ENCODE measurements around the gene GAPDH. TPM values are rescaled to one million over a fixed set of nuclear protein-coding genes. Genes with fewer than 3 reads are reported as not detected.
"Not testable (repeated sequence)": the region's sequence is repeated elsewhere in the genome, so short reads cannot be mapped to it uniquely, and the experiment has no call there.

The GAPDH gene
- polyA plus RNA-seq, 4 donors = 1,934 to 3,805 (median 2,842) TPM

GRCh38 chr12:6556857-6557256 is 22.5 kb downstream of the GAPDH start:
- DNase-seq (no peak), FAIRE-seq (no peak)
- H3K4me1 ChIP-seq (ENCODE audit: control insufficient read depth in 3 of 3, insufficient read depth in 2 of 3, low read depth in 1 of 3, low read length in 2 of 3) = peaks cover 0 to 5% (median 0%) of the 10 kb centered on the region in 3 donors
- no peaks in the 10 kb centered on the region for H3K27me3 ChIP-seq (ENCODE audit: control insufficient read depth in 3 of 3, insufficient read depth in 3 of 3, low read length in 3 of 3)
- H3K36me3 ChIP-seq (ENCODE audit: control insufficient read depth in 3 of 3, insufficient read depth in 2 of 3, low read depth in 1 of 3, low read length in 3 of 3) = peaks cover 0 to 62% (median 7%) of the 10 kb centered on the region in 3 donors
- no peak overlapping the region for H3K27ac ChIP-seq (ENCODE audit: low read depth in 1 of 3, low read length in 2 of 3)
- H3K4me3 ChIP-seq (ENCODE audit: low read depth in 1 of 3, low read length in 3 of 3) = no peak overlapping the region
- 80 to 89% (median 85%) methylated on average over 4 of the region's 4 CpGs for WGBS, 3 donors
- no peaks in the 10 kb centered on the region for H3K9me3 ChIP-seq (ENCODE audit: control insufficient read depth in 2 of 2, insufficient read depth in 1 of 2, low read depth in 1 of 2, low read length in 1 of 2)

- DNase-seq = peak; percentile 69 to 74
- 66 to 70% (median 67%) methylated on average over 14 of the region's 14 CpGs for WGBS, 3 donors
- not testable (repeated sequence) for H3K27ac ChIP-seq (ENCODE audit: low read depth in 1 of 3, low read length in 2 of 3); H3K27me3 ChIP-seq (ENCODE audit: control insufficient read depth in 3 of 3, insufficient read depth in 3 of 3, low read length in 3 of 3); H3K4me1 ChIP-seq (ENCODE audit: control insufficient read depth in 3 of 3, insufficient read depth in 2 of 3, low read depth in 1 of 3, low read length in 2 of 3); H3K4me3 ChIP-seq (ENCODE audit: low read depth in 1 of 3, low read length in 3 of 3); FAIRE-seq; H3K9me3 ChIP-seq (ENCODE audit: control insufficient read depth in 2 of 2, insufficient read depth in 1 of 2, low read depth in 1 of 2, low read length in 1 of 2)
- peaks cover 5 to 63% (median 10%) of the 10 kb centered on the region in 3 donors for H3K36me3 ChIP-seq (ENCODE audit: control insufficient read depth in 3 of 3, insufficient read depth in 2 of 3, low read depth in 1 of 3, low read length in 3 of 3)
Measured at GRCh38 chr12:6558014-6558760, 23.9 kb downstream of the GAPDH start.

- 94 to 100% (median 100%) methylated on average over 1 of the region's 1 CpG for WGBS, 3 donors
- Histone ChIP-seq H3K4me1 (ENCODE audit: control insufficient read depth in 3 of 3, insufficient read depth in 2 of 3, low read depth in 1 of 3, low read length in 2 of 3) (no peaks in the 10 kb centered on the region), H3K27ac (ENCODE audit: low read depth in 1 of 3, low read length in 2 of 3) (no peak overlapping the region), H3K27me3 (ENCODE audit: control insufficient read depth in 3 of 3, insufficient read depth in 3 of 3, low read length in 3 of 3) (no peaks in the 10 kb centered on the region), H3K4me3 (ENCODE audit: low read depth in 1 of 3, low read length in 3 of 3) (no peak overlapping the region), H3K36me3 (ENCODE audit: control insufficient read depth in 3 of 3, insufficient read depth in 2 of 3, low read depth in 1 of 3, low read length in 3 of 3) (peaks cover 5 to 73% (median 10%) of the 10 kb centered on the region in 3 donors), H3K9me3 (ENCODE audit: control insufficient read depth in 2 of 2, insufficient read depth in 1 of 2, low read depth in 1 of 2, low read length in 1 of 2) (no peaks in the 10 kb centered on the region)
- FAIRE-seq = no peak
- DNase-seq = no peak
Measured at GRCh38 chr12:6559500-6559899, 25.2 kb downstream of the GAPDH start.

- no peak overlapping the region for H3K27ac ChIP-seq (ENCODE audit: low read depth in 1 of 3, low read length in 2 of 3)
- H3K4me3 ChIP-seq (ENCODE audit: low read depth in 1 of 3, low read length in 3 of 3) = no peak overlapping the region
- peaks cover 5 to 81% (median 10%) of the 10 kb centered on the region in 3 donors for H3K36me3 ChIP-seq (ENCODE audit: control insufficient read depth in 3 of 3, insufficient read depth in 2 of 3, low read depth in 1 of 3, low read length in 3 of 3)
- no peaks in the 10 kb centered on the region for H3K9me3 ChIP-seq (ENCODE audit: control insufficient read depth in 2 of 2, insufficient read depth in 1 of 2, low read depth in 1 of 2, low read length in 1 of 2)
- WGBS, 3 donors = 89 to 94% (median 92%) methylated on average over 13 of the region's 13 CpGs
- DNase-seq (no peak), FAIRE-seq (no peak)
- H3K4me1 ChIP-seq (ENCODE audit: control insufficient read depth in 3 of 3, insufficient read depth in 2 of 3, low read depth in 1 of 3, low read length in 2 of 3) = no peaks in the 10 kb centered on the region
- H3K27me3 ChIP-seq (ENCODE audit: control insufficient read depth in 3 of 3, insufficient read depth in 3 of 3, low read length in 3 of 3) = no peaks in the 10 kb centered on the region
Measured at GRCh38 chr12:6560501-6561205, 26.3 kb downstream of the GAPDH start.

- Histone ChIP-seq H3K27ac (ENCODE audit: low read depth in 1 of 3, low read length in 2 of 3) (no peak overlapping the region), H3K4me3 (ENCODE audit: low read depth in 1 of 3, low read length in 3 of 3) (no peak overlapping the region), H3K36me3 (ENCODE audit: control insufficient read depth in 3 of 3, insufficient read depth in 2 of 3, low read depth in 1 of 3, low read length in 3 of 3) (peaks cover 8 to 74% (median 10%) of the 10 kb centered on the region in 3 donors), H3K9me3 (ENCODE audit: control insufficient read depth in 2 of 2, insufficient read depth in 1 of 2, low read depth in 1 of 2, low read length in 1 of 2) (no peaks in the 10 kb centered on the region), H3K27me3 (ENCODE audit: control insufficient read depth in 3 of 3, insufficient read depth in 3 of 3, low read length in 3 of 3) (no peaks in the 10 kb centered on the region), H3K4me1 (ENCODE audit: control insufficient read depth in 3 of 3, insufficient read depth in 2 of 3, low read depth in 1 of 3, low read length in 2 of 3) (peaks cover 0 to 7% (median 0%) of the 10 kb centered on the region in 3 donors)
- WGBS, 3 donors = 95 to 98% (median 97%) methylated on average over 10 of the region's 10 CpGs
- DNase-seq = no peak
- no peak for FAIRE-seq
Measured at GRCh38 chr12:6562881-6563280, 28.6 kb downstream of the GAPDH start.

GRCh38 chr12:6563448-6564050 is 29.2 kb downstream of the GAPDH start:
- Histone ChIP-seq H3K27me3 (ENCODE audit: control insufficient read depth in 3 of 3, insufficient read depth in 3 of 3, low read length in 3 of 3) (no peaks in the 10 kb centered on the region), H3K4me1 (ENCODE audit: control insufficient read depth in 3 of 3, insufficient read depth in 2 of 3, low read depth in 1 of 3, low read length in 2 of 3) (peaks cover 0 to 7% (median 0%) of the 10 kb centered on the region in 3 donors), H3K27ac (ENCODE audit: low read depth in 1 of 3, low read length in 2 of 3) (no peak overlapping the region), H3K36me3 (ENCODE audit: control insufficient read depth in 3 of 3, insufficient read depth in 2 of 3, low read depth in 1 of 3, low read length in 3 of 3) (peaks cover 8 to 69% (median 10%) of the 10 kb centered on the region in 3 donors), H3K9me3 (ENCODE audit: control insufficient read depth in 2 of 2, insufficient read depth in 1 of 2, low read depth in 1 of 2, low read length in 1 of 2) (no peaks in the 10 kb centered on the region), H3K4me3 (ENCODE audit: low read depth in 1 of 3, low read length in 3 of 3) (no peak overlapping the region)
- WGBS, 3 donors = 71 to 79% (median 79%) methylated on average over 8 of the region's 8 CpGs
- FAIRE-seq = no peak
- peak; percentile 63 to 71 for DNase-seq

- peak overlapping the region in 2 of 3 donors; percentile 73 to 94 for H3K4me3 ChIP-seq (ENCODE audit: low read depth in 1 of 3, low read length in 3 of 3)
- WGBS, 3 donors = 36 to 39% (median 37%) methylated on average over 8 of the region's 8 CpGs
- peaks cover 8 to 70% (median 10%) of the 10 kb centered on the region in 3 donors for H3K36me3 ChIP-seq (ENCODE audit: control insufficient read depth in 3 of 3, insufficient read depth in 2 of 3, low read depth in 1 of 3, low read length in 3 of 3)
- H3K4me1 ChIP-seq (ENCODE audit: control insufficient read depth in 3 of 3, insufficient read depth in 2 of 3, low read depth in 1 of 3, low read length in 2 of 3) = peaks cover 0 to 7% (median 0%) of the 10 kb centered on the region in 3 donors
- H3K27ac ChIP-seq (ENCODE audit: low read depth in 1 of 3, low read length in 2 of 3) = peak overlapping the region in 2 of 3 donors; percentile 11 to 89
- no peaks in the 10 kb centered on the region for H3K9me3 ChIP-seq (ENCODE audit: control insufficient read depth in 2 of 2, insufficient read depth in 1 of 2, low read depth in 1 of 2, low read length in 1 of 2)
- DNase-seq = no peak
- no peak for FAIRE-seq
- H3K27me3 ChIP-seq (ENCODE audit: control insufficient read depth in 3 of 3, insufficient read depth in 3 of 3, low read length in 3 of 3) = no peaks in the 10 kb centered on the region
Measured at GRCh38 chr12:6567112-6567670, 32.9 kb downstream of the GAPDH start.

GRCh38 chr12:6569312-6569711 is 35.0 kb downstream of the GAPDH start:
- DNase-seq (no peak), FAIRE-seq (no peak)
- H3K27ac ChIP-seq (ENCODE audit: low read depth in 1 of 3, low read length in 2 of 3) = no peak overlapping the region
- H3K27me3 ChIP-seq (ENCODE audit: control insufficient read depth in 3 of 3, insufficient read depth in 3 of 3, low read length in 3 of 3) = no peaks in the 10 kb centered on the region
- no peaks in the 10 kb centered on the region for H3K9me3 ChIP-seq (ENCODE audit: control insufficient read depth in 2 of 2, insufficient read depth in 1 of 2, low read depth in 1 of 2, low read length in 1 of 2)
- no peak overlapping the region for H3K4me3 ChIP-seq (ENCODE audit: low read depth in 1 of 3, low read length in 3 of 3)
- WGBS, 3 donors = 70 to 81% (median 73%) methylated on average over 12 of the region's 12 CpGs
- H3K4me1 ChIP-seq (ENCODE audit: control insufficient read depth in 3 of 3, insufficient read depth in 2 of 3, low read depth in 1 of 3, low read length in 2 of 3) = peaks cover 0 to 7% (median 0%) of the 10 kb centered on the region in 3 donors
- peaks cover 11 to 69% (median 13%) of the 10 kb centered on the region in 3 donors for H3K36me3 ChIP-seq (ENCODE audit: control insufficient read depth in 3 of 3, insufficient read depth in 2 of 3, low read depth in 1 of 3, low read length in 3 of 3)
